NCI-H1436 (cell line): ENCODE data around the gene KLF7.
A peak's percentile ranks its signal among the peaks of the same experiment; 100 is the strongest.

Source experiments
- DNase-seq: peaks from one replicate; lab custom pipeline; 2025; lab: John Stamatoyannopoulos, UW

The KLF7 gene

GRCh38 chr2:207149249-207150213, 16.2 kb downstream of the KLF7 start:
- DNase-seq, result no peak

DNA sequence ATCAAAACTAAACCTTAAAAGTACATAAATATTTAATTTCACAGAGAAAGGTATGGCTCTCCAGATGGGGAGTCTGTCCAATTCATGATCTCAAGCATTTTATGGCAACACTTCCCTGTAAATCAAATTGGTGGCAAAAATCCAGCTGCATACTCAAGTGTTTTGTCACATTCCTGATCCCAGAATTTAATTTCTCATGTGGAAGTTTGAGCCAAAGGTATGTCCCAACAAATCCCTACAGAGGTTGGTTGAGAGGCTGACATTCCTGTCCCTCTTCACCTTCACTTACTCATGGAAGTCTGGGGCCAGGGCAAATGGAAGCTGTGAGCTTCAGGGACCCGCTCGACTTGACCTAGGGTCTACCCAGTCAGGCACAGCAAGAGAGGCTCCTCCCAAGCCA, 17.7 kb downstream of the KLF7 start:
- no peak for DNase-seq

GRCh38 chr2:207144173-207144785, 21.5 kb downstream of the KLF7 start:
- no peak for DNase-seq

DNA sequence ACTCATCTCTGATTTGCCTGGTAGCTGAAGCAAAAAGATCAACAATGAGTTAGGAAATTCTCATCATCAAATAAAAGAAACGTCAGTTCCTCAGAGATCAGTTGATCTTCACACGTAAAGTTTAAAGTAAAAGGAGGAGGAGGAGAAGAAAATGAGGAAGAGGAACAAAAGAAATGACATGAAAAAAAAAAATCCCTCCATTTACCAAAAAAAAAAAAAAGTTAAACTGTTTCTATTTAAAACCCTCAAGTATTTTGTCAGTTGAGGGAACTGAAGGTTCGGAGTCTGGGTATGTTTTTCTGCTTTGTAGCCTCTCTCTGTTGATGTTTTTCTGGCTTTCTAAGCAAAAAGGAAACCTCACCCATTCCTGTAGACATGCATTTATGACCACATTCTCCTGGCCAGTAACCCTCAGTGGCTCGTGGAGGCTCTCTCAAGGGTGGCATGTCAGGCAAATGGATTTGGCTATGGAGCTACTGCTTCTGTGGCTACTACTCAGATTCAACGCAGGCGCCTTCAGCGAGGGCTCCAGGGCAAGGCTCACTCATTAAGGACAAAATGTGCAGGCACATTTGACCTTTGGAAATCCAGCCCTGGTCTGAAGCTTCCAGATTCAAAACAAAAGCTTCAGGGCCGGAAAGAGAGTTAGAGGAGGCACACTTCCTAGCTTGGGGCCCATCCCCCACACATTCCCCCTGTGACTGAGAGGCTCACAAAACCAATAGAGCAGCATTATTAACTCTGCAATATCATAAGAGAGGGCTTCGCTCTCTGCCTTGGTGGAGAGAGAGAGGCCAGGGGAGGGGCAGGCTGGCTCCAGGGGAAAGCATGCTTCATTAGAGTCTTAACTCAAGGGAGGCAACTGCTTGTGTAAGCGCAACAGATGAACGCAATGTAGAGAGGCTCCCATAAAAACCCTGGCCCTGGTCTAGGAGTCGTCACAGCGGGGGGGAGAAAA, 22.3 kb downstream of the KLF7 start:
- DNase-seq, result peak; percentile 54

DNA sequence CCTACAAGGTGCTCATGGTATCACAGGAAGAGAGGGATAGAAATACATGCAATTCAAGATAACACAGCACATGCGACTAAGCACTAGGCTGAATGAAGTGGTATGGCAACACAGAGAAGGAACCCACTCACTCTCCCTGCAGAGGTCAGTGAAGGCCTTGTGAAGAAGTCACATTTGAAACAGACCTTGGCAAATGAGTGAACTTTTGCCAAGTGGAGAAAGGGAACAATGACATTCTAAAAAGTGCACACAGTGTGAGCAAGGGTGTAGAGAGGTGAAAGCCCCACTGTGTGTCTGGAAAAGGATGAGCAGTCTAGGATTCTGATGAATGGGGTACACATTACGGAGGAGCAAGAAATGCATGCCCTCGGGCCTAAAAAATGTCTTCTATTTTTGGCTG, 23.3 kb downstream of the KLF7 start:
- no peak for DNase-seq

GRCh38 chr2:207141386-207141785, 24.4 kb downstream of the KLF7 start:
- DNase-seq, result no peak

GRCh38 chr2:207140265-207140664, 25.5 kb downstream of the KLF7 start:
- DNase-seq, result no peak

- no peak for DNase-seq
Observed at GRCh38 chr2:207139552-207139951, 26.2 kb downstream of the KLF7 start.

DNA sequence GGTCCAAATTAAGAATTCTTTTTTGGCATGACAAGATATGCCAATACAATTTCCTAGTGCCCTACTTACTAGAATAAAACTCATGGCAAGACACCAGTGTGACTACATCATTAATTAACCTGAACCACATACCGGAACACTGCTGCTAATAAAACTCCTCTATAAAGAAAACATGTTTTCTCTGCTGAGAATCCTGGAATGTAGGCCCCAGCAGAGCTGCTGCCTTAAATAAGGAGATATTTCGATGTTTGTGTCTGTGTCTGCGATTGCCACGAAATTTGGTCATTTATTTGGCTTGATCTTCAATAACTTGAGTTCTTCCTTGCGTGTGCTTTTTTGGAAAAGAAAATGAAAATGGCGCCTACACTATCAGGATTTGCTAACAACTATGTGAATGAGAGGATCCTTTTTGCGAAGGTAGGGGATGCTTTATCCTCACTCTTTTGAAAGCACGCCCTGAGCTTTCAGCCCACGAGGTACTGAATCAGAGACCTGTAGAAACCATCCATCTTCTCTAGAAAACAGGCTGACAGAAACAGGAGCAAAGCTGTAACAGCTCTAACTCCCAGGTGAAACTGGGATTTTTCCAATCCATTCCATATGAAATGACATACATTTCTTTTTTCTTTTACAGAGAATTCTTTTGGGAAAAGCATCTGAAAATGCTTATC, 27.0 kb downstream of the KLF7 start:
- no peak for DNase-seq

DNA sequence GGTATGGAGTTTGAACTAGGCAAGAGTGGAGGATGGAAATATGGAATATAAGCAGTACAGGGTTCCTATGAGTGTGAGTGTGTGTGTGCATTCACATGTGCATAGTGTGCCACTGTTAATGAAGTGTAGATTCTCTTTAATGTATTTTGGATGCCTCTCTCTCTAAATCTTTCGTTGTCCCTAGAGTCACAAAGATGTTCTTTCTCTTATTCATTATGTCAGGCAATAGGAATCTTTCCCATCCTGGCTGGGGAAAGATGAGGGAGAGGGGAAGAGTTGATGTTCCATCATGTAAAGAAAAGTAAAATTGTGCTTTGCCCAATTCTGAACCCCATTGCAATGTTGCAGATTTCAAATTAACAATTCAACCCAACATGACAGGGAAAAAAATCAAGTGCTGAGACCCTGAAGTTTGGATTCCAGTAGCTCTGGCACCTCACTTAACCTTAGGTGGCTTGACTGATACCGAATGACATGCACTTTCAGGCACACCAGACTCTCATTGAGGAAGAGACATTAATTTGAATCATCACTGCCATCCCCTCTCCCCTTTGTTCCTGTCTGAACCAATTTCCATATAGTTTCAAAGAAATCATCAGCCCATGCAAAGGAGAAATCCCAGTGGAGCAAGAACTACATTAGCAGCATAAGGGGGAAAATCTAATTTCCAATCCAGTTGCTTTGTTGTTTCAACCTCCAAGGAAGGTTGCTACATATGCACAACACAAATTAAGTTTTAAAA, 28.0 kb downstream of the KLF7 start:
- no peak for DNase-seq

GRCh38 chr2:207136874-207137273, 28.9 kb downstream of the KLF7 start:
- DNase-seq, result peak; percentile 37

- DNase-seq, result no peak
Observed at GRCh38 chr2:207135801-207136457, 29.8 kb downstream of the KLF7 start.

DNA sequence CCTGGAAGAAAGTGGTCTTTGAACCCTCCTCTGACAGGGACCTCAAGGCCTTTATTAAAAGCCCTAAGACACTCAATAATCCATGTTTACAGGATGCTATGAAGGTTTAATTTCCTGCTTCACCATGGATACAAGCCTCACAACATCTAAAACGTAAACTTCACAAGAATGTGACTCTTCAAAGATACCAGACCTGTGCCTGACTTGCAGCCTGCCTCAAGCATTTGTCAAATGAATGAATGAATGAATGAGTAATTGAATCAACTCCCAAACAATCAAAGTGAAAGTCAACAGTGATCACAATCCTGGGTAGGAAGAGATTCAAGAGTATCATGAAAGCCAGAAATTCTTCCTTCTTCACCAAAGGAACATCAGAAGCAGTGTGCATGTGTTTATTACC, 30.4 kb downstream of the KLF7 start:
- DNase-seq, result no peak

GRCh38 chr2:207133820-207134519, 31.8 kb downstream of the KLF7 start:
- DNase-seq, result peak; percentile 78

DNA sequence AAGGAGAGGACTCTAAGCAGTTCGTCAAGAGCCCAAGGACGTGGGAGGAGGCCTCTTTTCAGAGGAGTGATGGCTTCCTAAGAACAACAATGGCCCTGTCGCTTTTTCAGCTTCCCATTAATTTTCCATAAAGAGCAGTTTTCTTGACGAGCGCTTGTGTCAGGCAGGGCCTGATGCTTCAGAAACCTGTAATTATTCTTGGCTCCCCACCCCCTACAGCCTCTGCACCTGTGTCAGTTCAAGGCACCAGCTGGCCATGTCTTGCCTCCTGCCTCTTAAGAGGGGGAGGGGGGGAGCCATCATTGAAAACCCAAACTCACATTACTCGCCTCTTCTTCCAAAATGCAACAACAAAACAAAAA, 32.3 kb downstream of the KLF7 start:
- peak; percentile 93 for DNase-seq

- no peak for DNase-seq
Observed at GRCh38 chr2:207132019-207132418, 33.7 kb downstream of the KLF7 start.

DNA sequence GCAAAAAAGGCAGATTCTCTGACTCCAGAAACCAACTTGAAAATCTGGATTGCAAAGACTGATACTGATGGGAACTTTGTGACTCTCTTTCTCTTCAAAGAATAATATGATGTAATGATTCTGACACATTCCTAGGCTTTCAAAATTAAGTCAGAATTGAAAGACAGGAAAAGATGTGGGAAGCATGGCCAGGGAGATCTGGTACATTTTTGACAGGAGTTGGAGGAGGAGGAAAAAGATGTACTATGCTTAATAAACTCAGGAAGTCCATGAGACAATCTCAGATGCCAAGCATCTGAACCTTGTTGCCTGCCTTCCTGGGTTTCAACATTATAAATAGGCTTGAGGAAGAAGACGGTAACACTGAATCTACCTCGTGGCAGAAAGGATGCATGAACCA, 34.2 kb downstream of the KLF7 start:
- no peak for DNase-seq

- DNase-seq, result no peak
Observed at GRCh38 chr2:207130958-207131521, 34.7 kb downstream of the KLF7 start.

DNA sequence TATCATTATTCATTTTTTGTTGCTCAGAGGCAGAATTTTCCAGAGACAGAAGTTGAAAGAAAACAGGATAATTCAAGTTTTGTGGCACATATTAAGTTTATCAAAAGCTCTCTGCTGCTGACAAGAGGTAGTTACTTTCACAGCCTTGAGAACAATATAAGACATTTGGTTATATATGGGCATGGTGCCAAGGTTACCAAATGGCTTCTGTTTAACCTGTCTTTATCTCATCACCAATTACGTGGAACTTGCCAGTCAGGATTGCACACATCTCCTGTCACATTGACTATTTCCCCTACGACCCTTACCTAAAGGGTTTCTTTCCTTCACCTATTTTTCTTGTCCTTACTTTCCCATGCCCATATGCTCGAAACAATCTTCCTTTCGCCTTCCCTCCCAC, 35.9 kb downstream of the KLF7 start:
- no peak for DNase-seq

GRCh38 chr2:207128867-207129266, 36.9 kb downstream of the KLF7 start:
- DNase-seq, result no peak
